Thyroid gland (tissue), 4 donors: ENCODE measurements around the gene SOWAHD. TPM values are rescaled to one million over a fixed set of nuclear protein-coding genes. Genes with fewer than 3 reads are reported as not detected.
"Not testable (repeated sequence)": the region's sequence is repeated elsewhere in the genome, so short reads cannot be mapped to it uniquely, and the experiment has no call there.

Experiments
- DNase-seq, 2 donors: peaks; one replicate each; pipeline ENCODE4 v3.0.0-alpha.2; 2019
- H3K27ac ChIP-seq, 3 donors: fragments of 200-600 bp; sonication (generic); 1 replicate in 2 of 3; 2 replicates in 1 of 3; pipeline ENCODE4 v1.5.1; 2016 to 2019; ENCODE audit warnings: mild to moderate bottlenecking in 1 of 3, moderate library complexity in 1 of 3
- H3K27me3 ChIP-seq: fragments of 200-600 bp; sonication (generic); one replicate; pipeline ENCODE4 v1.5.1; 2019
- H3K36me3 ChIP-seq, 2 donors: fragments of 200-600 bp; sonication (generic); one replicate each; pipeline ENCODE4 v1.5.1; 2016 to 2019
- H3K4me1 ChIP-seq, 2 donors: fragments of 200-600 bp; sonication (generic); one replicate each; pipeline ENCODE4 v1.5.1; 2017 to 2019
- H3K4me3 ChIP-seq, 3 donors: fragments of 200-600 bp; sonication (generic); replicated peaks in 1 of 3; 1 replicate in 2 of 3; 2 replicates in 1 of 3; pipeline ENCODE4 v1.5.1; 2016; ENCODE audit warnings: mild to moderate bottlenecking in 1 of 3
- H3K9me3 ChIP-seq: fragments of 200-600 bp; sonication (generic); one replicate; pipeline ENCODE4 v1.5.1; 2017
- POLR2A ChIP-seq, 2 donors: fragments of 450-650 bp; IDR thresholded peaks; one replicate each; pipeline ENCODE4 v1.6.1; 2017; ENCODE audit warnings: antibody characterized with exemption in 2 of 2, mild to moderate bottlenecking in 2 of 2, moderate library complexity in 1 of 2
- WGBS, 2 donors: methylation state at CpG; one replicate each; pipeline ENCODE4 v1.1.5; 2017; 5-methylcytosine and 5-hydroxymethylcytosine counted together
- intact Hi-C: fragments of 100-400 bp; cut with DNase I; formaldehyde crosslinking; loops from one replicate; pipeline ENCODE4 v1.15.1; 2023
- total RNA-seq, 4 donors: library from RNA; depleted of rRNA; stranded (reverse); fragments of >200 nt; gene quantifications; one replicate each; pipeline ENCODE4 v1.2.3, GENCODE V29; 2016
- TF ChIP-seq, protein P1 (sequence below), 6 experiments: fragments of 200-600 bp in 3 of 6; fragments of 450-650 bp in 3 of 6; sonication (generic) in 3 of 6; IDR thresholded peaks; one replicate each; pipeline ENCODE4 v1.5.1; 2016 to 2019; ENCODE audit warnings: antibody characterized with exemption in 6 of 6, mild to moderate bottlenecking in 2 of 6, inconsistent platforms in 1 of 6, moderate library complexity in 1 of 6

Gene SOWAHD
- total RNA-seq, 4 donors from 2014 or later: not detected

DNA sequence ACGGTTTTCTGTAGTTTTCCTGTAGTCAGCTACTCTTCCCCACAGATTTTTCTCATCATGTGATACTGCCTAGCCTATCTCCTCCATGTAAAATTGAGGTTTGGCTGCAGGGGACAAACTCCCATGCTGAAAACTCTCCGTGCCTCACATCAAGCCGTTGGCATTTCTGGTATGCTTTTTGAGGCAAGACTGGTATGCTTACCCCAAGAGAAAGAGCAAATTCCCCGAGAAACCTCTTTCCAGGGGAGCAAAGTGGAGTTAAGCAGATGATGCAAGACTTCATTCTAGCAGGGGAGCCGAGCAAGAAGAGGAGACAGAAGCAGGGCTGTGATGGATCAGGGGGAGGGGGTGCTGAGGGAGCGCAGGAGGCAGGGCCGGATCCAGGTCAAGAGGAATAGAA is 4.8 kb downstream of the SOWAHD start:
- Histone ChIP-seq H3K27ac (no peak overlapping the region), H3K4me3 (no peak overlapping the region), H3K27me3 (no peaks in the 10 kb centered on the region), H3K36me3 (no peaks in the 10 kb centered on the region), H3K4me1 (no peaks in the 10 kb centered on the region), H3K9me3 (no peaks in the 10 kb centered on the region)
- 24 to 29% methylated on average over 7 of the region's 7 CpGs for WGBS, 2 donors
- TF ChIP-seq, protein P1, sequence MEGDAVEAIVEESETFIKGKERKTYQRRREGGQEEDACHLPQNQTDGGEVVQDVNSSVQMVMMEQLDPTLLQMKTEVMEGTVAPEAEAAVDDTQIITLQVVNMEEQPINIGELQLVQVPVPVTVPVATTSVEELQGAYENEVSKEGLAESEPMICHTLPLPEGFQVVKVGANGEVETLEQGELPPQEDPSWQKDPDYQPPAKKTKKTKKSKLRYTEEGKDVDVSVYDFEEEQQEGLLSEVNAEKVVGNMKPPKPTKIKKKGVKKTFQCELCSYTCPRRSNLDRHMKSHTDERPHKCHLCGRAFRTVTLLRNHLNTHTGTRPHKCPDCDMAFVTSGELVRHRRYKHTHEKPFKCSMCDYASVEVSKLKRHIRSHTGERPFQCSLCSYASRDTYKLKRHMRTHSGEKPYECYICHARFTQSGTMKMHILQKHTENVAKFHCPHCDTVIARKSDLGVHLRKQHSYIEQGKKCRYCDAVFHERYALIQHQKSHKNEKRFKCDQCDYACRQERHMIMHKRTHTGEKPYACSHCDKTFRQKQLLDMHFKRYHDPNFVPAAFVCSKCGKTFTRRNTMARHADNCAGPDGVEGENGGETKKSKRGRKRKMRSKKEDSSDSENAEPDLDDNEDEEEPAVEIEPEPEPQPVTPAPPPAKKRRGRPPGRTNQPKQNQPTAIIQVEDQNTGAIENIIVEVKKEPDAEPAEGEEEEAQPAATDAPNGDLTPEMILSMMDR (IDR thresholded peaks at IDR 0.05): no peak
- no peak for TF ChIP-seq POLR2A (IDR thresholded peaks at IDR 0.05)
- intact Hi-C loops: no loop called here
- DNase-seq: no peak

GRCh38 chrX:119763836-119764387 is 5.5 kb downstream of the SOWAHD start:
- intact Hi-C loops: no loop called here
- DNase-seq: no peak
- H3K27me3 ChIP-seq: no peaks in the 10 kb centered on the region
- H3K36me3 ChIP-seq: no peaks in the 10 kb centered on the region
- no peak for TF ChIP-seq POLR2A (IDR thresholded peaks at IDR 0.05)
- TF ChIP-seq, protein P1 (IDR thresholded peaks at IDR 0.05): no peak
- no peaks in the 10 kb centered on the region for H3K4me1 ChIP-seq
- H3K4me3 ChIP-seq: no peak overlapping the region
- H3K9me3 ChIP-seq: no peaks in the 10 kb centered on the region
- 90 to 94% methylated on average over 4 to 6 of the region's 6 CpGs for WGBS, 2 donors
- no peak overlapping the region for H3K27ac ChIP-seq

DNA sequence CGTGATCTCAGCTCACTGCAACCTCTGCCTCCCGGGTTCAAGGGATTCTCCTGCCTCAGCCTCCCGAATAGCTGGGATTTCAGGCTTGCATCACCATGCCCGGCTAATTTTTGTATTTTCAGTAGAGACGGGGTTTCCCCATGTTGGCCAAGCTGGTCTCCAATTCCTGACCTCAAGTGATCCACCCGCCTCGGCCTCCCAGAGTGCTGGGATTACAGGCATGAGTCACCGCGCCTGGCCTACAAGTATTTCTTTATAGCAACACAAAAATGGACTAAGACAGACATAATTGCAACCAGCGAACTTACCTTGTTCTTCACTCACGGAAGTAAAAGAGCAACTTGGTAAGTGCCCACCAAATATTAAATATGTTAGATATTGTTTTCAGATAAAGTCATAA is 10.0 kb downstream of the SOWAHD start:
- H3K9me3 ChIP-seq, H3K4me1 ChIP-seq, H3K27me3 ChIP-seq, H3K27ac ChIP-seq, intact Hi-C loops, H3K4me3 ChIP-seq, DNase-seq, H3K36me3 ChIP-seq: not testable (repeated sequence)
- WGBS, 2 donors: 97 to 99% methylated on average over 4 to 11 of the region's 11 CpGs

- H3K4me3 ChIP-seq, H3K9me3 ChIP-seq, H3K4me1 ChIP-seq, H3K36me3 ChIP-seq, H3K27ac ChIP-seq, DNase-seq, intact Hi-C loops, H3K27me3 ChIP-seq: not testable (repeated sequence)
- 100% methylated on average over 2 of the region's 3 CpGs; no CpG with 5 or more reads in 1 of the 2 donors for WGBS, 2 donors
Measured at GRCh38 chrX:119769388-119769787, 11.0 kb downstream of the SOWAHD start.

GRCh38 chrX:119775517-119776238 is 17.3 kb downstream of the SOWAHD start:
- intact Hi-C loops: no loop called here

GRCh38 chrX:119778829-119779228 is 20.4 kb downstream of the SOWAHD start:
- H3K27me3 ChIP-seq: no peaks in the 10 kb centered on the region
- H3K27ac ChIP-seq: no peak overlapping the region
- H3K36me3 ChIP-seq: no peaks in the 10 kb centered on the region
- 92% methylated on average over 5 of the region's 5 CpGs for WGBS, 2 donors
- no peak for DNase-seq
- no peaks in the 10 kb centered on the region for H3K9me3 ChIP-seq
- no peak for TF ChIP-seq POLR2A (IDR thresholded peaks at IDR 0.05)
- TF ChIP-seq, protein P1 (IDR thresholded peaks at IDR 0.05): no peak
- no peak overlapping the region for H3K4me3 ChIP-seq
- no peaks in the 10 kb centered on the region for H3K4me1 ChIP-seq
- intact Hi-C loops: no loop called here

More at GRCh38 chrX:119775517-119776238, 17.3 kb downstream of the SOWAHD start:
- Histone ChIP-seq H3K4me3 (no peak overlapping the region), H3K4me1 (no peaks in the 10 kb centered on the region), H3K36me3 (no peaks in the 10 kb centered on the region), H3K27ac (no peak overlapping the region), H3K9me3 (no peaks in the 10 kb centered on the region), H3K27me3 (no peaks in the 10 kb centered on the region)
- DNase-seq: no peak
- 90 to 93% methylated on average over 15 of the region's 15 CpGs for WGBS, 2 donors
- no peak for TF ChIP-seq POLR2A (IDR thresholded peaks at IDR 0.05)
- TF ChIP-seq, protein P1 (IDR thresholded peaks at IDR 0.05): no peak
